HT1080 (cell line): ENCODE measurements around the gene NR4A2. TPM values are rescaled to one million over a fixed set of nuclear protein-coding genes. Genes with fewer than 3 reads are reported as not detected.
"Not testable (repeated sequence)": the region's sequence is repeated elsewhere in the genome, so short reads cannot be mapped to it uniquely, and the experiment has no call there.

Experiments used
- DNase-seq: peaks from one replicate; pipeline ENCODE4 v3.0.0-alpha.2; 2015; ENCODE audit warnings: low read depth
- total RNA-seq: library from RNA; depleted of rRNA; stranded (reverse); fragments of >200 nt; shearing (Covaris generic); gene quantifications from 2 replicates; pipeline ENCODE4 v1.2.3, GENCODE V29; 2014

Gene NR4A2
- total RNA-seq, 1 experiment from 2014 or later: 1.5 TPM

GRCh38 chr2:156322686-156323231, 9.8 kb downstream of the NR4A2 start:
- DNase-seq: no peak

- no peak for DNase-seq
These were observed 10.4 kb downstream of the NR4A2 start for GRCh38 chr2:156322051-156322685.

- DNase-seq: no peak
These were observed 11.1 kb downstream of the NR4A2 start for GRCh38 chr2:156321243-156321904.

GRCh38 chr2:156320486-156321098, 11.9 kb downstream of the NR4A2 start:
- DNase-seq: no peak

GRCh38 chr2:156319811-156320485, 12.6 kb downstream of the NR4A2 start:
- DNase-seq: no peak

GRCh38 chr2:156317631-156318030, 14.9 kb downstream of the NR4A2 start:
- no peak for DNase-seq

GRCh38 chr2:156311976-156312375, 20.5 kb downstream of the NR4A2 start:
- no peak for DNase-seq

GRCh38 chr2:156310773-156311172, 21.7 kb downstream of the NR4A2 start:
- DNase-seq: no peak

- DNase-seq: no peak
These were observed 22.6 kb downstream of the NR4A2 start for GRCh38 chr2:156309917-156310316.

- DNase-seq: peak; percentile 26
These were observed 23.4 kb downstream of the NR4A2 start for GRCh38 chr2:156309167-156309566.

GRCh38 chr2:156306821-156307220, 25.7 kb downstream of the NR4A2 start:
- no peak for DNase-seq

- no peak for DNase-seq
These were observed 27.4 kb downstream of the NR4A2 start for GRCh38 chr2:156305121-156305520.

- DNase-seq: no peak
These were observed 32.2 kb downstream of the NR4A2 start for GRCh38 chr2:156300337-156300736.

- peak; percentile 19 for DNase-seq
These were observed 37.5 kb downstream of the NR4A2 start for GRCh38 chr2:156294945-156295580.

GRCh38 chr2:156293382-156293781, 39.1 kb downstream of the NR4A2 start:
- DNase-seq: not testable (repeated sequence)

- DNase-seq: no peak
These were observed 52.9 kb downstream of the NR4A2 start for GRCh38 chr2:156279446-156280150.
